Amniotic epithelial cell (primary cell): ENCODE data around the gene RYK.
"Not testable (repeated sequence)": the region's sequence is repeated elsewhere in the genome, so short reads cannot be mapped to it uniquely, and the experiment has no call there.

ENCODE experiments used
- DNase-seq: peaks from one replicate; pipeline ENCODE4 v3.0.0-alpha.2; 2010; ENCODE audit warnings: low read depth

RYK gene

DNA sequence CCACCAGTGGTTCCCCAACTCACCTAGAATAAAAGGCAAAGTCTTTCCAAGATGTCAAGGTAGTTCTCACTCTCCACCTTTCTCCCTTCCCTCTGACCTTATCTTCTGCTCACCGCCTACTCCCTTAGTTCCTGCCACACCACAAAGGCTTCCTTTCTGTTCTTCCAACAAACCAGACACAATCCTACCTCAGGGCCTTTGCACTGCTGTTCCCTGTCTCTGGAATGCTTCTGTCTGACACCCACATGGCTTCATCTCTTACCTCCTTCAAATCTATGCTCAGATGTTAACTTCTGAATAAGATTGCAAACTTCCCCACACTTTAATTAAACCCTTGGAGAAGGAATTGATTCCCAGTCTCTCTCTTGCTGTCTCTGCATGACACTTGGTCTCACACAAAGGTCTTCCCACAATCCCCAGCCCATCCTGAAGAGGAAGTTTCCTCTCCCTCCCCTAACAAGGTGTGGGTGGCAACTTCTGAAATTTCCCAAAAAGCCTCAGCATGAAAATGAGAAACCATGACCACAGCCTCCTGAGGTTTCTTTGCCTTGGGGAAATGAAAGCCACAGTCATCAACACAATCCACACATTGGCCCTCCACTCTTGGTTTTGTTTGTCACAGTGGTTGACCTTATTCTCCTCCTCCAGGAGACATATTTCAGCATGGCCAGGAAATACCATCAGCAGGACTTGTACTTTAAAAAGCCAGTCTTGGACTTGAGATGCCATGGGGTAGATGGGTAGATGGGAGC lies 3.0 kb upstream of the RYK start:
- DNase-seq, result no peak

DNA sequence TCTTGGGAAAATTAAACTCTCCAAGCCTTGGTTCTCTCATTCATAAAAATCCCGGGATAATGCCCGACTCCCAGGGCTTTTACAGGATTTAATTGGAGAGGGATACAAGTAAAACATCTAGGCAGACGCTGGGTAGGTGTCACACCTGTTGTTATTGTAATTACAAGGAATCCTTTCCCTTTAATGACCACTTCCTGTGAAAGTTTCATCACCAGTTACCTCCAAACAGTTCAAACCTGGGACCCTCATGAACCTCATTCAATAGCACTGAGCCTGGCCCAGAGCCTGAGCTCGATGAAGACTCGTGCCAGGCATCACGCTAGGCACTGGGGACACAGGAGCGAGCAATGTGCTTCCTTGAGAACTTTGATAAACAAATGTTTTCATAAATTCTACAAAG lies 2.1 kb upstream of the RYK start:
- no peak for DNase-seq

DNA sequence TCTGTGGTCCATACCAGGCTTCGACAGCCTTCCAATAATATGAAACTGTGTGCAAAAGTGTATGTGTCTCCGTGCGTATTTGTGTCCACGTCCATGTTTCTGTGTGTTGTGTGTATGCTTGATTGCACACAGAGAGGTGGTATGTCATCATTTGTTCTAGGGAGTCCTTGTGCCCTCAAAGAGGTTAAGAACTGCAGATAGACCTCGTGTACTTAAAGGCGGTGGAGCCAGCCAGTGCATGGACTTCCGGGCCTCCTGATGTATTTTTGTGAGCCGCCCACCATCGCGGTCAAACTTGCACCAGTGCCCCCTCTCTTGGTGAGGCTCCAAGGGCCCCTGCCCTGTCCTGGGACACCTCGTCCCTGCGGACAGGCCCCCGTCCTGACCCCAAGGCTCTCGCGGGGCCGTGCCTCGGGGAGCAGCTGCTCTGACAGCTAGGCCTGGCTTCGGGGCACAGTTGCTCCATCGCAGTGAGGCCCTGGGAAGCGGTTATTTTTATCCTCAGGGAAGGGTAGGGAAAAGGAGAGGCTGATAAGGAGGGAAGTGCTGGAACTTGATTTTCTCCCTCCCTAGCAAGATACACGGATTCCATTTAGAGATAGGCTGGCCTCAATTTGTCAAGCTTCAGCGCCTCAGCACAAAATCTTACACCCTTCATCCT lies 1.2 kb upstream of the RYK start:
- DNase-seq, result peak; percentile 59

DNA sequence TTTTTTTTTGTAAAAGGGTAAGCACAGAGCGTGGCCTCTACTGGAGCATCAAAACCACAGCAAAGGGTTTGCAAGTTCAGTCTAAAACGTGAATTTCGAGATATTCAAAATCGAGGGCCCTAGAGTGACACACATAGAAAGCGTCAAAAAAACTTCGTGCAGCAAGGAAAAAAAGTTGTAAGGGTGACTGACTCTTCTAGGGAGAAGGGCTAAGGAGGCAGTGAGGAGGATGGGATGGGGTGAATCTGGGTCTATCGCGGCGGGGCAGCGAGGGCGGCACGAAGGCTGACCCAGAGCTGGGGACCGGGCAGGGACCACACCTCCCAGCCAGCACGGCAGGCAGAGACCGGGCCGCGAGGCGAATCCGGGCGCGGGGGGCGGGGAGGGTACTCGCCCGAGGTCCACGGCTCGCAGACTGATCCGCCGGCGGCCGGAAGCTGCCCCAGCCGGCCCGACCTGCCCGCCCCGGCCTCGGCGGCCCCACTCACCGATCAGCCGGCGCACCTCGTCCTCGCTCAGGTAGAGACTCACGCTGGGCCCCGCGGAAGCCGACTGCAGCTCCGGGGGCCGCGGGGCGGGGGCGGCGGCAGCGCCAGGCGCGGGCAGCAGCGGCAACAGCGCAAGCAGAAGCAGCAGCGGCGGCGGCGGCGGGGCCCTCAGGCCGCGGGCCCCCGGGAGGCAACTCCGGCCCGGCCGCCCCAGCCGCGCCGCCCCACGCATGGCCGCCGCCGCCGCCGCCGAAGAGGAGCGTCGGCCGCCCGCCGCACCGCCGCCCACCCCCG lies 533 bp downstream of the RYK start:
- no peak for DNase-seq

DNA sequence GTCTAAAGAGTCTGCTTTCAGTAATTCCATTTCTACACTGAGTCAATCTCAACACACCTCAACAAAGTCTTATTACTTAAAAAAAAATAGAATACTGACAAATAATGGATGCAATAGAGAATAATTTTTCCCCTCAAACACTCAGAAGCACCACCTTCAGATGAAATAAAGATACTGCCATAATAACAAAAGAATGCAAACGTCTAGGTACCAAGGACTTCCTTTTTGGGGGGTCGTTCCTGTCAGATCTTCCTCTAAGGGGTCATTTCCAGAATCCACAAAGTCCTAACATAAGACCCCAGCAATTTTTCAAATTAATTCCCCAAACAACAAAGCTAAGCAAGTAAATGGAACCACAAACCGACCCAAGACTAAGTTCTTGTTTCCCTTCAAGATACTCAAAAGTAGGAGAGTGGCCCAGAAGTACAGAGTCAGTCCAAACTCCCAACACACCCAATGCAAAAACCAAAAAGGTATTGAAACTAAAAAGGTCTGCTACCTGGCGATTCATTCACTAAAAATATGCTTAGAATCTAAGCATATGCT lies 1.3 kb downstream of the RYK start:
- DNase-seq, result no peak

DNA sequence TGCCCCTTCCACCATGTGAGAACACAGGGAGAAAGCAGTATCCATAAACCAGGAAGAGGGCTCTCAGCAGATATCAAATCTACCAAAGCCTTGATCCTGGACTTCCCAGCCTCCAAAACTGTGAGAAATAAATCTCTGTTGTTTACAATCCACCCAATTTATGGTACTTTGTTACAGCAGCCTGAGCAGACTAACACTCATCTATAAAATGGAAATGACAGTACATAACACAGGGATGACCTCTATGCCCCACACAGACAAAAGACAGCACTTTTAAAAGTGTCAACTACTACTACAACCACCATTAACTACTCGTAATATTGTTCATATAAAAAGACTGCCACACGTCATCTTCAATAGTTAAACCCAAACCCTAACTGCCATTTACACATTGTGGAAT lies 5.7 kb downstream of the RYK start:
- DNase-seq, result no peak

DNA sequence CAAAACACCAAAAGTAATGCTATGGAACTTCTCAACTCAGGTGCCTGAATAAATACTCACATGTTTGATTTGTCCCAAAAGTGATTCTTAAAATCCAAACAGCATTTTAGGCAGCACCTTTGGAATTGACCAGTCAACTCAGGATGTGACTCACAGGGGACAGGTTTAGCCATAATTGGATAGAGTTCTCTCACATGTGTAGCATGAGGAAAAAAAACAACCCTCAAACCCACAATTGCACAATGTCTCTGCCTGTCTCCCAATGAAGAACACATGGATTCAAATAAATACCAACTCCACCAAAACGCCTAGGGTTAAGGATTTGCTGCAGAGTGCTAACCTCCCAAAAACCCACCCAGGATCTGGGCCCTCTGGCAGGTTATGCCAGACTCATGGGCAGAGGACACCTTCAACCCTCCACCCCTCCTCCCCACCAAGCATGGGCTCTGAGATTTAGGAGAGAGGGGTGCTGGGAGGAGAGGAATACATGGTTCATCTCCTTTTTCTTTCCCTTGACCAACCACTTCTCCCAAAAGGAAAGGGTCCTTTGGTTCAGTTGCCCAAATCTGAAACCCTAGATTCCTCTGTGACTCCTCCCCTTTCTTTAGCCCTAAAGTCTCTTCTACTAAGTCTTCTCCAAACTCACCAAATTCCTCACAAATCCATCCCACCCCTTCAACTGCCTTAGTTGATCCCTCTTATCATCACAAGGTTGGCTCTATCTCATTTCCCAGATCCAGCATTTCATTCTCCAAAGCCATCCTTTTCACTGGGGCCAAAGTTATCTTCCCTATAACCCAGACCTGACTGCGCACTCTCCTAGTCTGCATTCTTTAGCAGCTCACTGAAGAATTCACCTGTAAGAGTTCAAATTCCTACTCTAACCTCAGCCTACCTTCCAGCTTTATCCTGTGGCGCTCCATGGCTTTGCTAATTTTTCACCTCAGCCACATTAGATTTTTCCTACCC lies 7.7 kb downstream of the RYK start:
- peak; percentile 86 for DNase-seq

DNA sequence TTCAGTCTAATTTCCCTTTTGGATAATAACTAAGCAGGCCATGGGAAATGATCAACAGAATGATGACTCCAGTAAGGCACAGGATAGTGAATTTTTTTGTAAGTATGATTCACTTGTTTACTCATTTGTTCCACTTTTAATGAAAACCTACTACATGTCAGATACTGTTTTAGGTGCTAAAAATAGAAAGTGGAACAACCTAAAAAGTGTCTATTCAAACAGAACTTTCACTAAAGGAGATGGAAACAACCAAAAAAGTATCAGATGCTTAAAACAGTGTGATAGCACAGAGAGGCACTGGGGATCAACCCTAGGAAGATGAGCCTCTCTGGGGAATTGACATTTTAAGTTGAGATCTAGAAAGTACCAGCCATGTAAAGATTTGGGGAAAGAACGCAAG lies 11.1 kb downstream of the RYK start:
- peak; percentile 32 for DNase-seq

DNA sequence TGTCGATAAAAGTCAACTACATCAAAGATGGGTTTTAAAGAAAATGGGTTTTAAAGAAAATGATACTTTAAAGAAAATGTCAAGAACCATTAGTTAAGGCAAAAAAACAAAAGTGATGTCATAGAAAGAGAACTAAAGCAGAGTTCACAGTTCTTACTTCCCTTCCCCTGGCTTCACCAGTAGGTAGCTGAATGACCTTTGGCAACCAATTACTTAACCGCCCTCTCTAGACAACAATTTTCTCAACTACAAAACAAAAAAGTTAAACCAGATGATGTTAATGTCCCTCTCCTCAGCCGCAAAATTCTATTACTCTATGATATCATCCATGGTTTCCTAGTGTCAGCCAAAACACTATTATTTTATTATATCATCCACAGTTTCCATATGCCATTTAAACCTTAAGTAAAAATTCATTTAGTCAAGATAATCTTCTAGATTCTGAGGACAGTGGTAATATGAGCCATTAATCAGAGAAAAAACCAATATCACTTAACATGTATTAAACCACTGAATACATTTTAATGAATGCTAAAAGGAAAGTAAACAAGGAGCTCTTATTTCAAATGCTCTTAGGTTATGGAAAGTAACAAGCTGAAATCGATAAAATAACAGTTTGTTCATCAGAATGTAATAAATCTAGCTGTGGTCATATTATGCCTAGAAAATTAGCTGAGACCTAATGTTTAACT lies 13.1 kb downstream of the RYK start:
- DNase-seq, result no peak

DNA sequence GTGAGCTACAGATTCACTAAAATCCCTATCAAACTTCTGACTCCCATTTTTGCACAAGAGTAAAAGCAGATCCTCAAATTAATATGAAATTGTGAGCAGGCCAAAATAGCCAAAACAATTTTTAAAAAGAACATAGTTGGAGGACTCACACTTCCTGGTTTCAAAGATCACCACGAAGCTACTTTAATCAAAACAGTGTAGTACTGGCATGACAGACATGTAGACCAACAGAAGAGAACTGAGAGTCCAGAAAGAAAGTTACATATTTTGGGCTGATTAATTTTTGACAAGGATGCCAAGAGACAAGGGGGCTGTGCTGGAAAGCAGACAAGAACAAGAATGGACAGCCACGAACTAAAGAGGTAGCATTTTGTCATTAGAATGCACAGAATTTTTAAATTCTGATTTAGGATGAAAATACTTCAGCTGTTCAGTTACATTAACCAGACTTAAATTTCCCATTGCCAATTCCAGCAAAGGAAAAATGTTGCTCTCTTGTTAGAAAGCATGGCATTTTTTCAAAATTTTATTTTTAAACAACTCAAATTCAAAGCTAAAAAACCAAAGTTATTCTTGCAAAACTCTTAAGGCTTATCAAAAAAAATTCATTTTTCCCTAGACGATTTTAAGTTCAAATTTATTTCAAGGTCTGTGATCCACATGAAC lies 14.0 kb downstream of the RYK start:
- DNase-seq, result no peak

DNA sequence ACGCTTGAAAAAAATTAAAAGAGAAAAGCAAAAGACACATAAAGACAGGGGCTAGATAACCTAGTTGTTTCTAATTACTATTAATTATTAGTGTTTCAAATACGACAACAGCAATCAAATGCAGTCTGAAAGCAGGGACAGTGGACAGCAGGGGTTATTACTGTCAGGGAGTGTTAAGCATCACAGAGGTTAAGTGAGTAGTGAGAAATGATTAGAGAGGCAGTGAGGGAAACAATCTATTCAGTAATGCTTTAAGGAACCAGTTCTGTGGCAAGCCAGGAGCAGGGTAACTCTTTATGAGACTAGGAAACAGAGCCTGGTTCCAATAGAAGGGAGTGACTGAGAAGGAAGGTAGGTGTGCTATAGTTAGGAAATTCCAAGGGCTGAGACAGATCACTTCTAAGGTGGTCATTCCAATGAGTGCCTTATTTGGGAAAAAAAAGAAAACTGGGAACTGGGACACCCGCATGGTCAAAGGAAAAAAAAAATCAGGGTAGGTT lies 15.0 kb downstream of the RYK start:
- DNase-seq, result no peak

DNA sequence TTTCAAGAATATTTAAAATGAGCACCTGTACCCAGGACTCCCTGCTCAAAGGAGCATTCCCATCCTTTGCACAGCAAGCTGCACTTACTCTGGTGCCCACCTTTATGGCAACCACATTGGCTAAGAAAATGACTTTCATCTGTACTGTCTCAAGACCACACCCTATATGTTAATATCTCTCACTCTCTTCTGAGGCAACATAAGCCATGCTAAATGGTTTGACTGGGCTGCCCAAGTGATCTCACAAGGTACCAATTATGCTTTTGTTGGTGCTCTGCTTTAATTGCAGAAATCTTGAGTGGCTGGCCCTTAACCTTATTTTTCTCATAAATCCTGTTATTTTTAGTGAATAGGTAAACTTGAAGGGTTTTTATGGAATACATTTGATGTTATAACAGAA lies 17.7 kb downstream of the RYK start:
- no peak for DNase-seq

DNA sequence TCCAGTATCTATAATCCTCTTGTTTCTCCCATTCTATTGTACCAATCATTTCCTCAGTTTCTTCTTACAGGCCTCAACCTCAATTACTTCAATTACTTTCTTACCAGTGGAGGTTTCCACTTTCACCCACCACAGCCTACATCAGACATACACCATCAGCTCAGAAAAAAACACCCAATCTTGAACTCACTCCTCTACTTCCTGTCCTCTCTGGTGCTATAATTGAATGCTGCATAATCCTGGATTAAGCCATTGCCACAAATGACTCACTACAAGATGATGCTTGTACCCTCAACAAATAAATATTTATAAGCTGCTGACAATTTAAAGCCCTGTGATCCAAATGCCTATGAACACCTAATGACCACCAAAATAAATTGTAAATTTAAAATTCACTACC lies 18.5 kb downstream of the RYK start:
- DNase-seq, result peak; percentile 75

DNA sequence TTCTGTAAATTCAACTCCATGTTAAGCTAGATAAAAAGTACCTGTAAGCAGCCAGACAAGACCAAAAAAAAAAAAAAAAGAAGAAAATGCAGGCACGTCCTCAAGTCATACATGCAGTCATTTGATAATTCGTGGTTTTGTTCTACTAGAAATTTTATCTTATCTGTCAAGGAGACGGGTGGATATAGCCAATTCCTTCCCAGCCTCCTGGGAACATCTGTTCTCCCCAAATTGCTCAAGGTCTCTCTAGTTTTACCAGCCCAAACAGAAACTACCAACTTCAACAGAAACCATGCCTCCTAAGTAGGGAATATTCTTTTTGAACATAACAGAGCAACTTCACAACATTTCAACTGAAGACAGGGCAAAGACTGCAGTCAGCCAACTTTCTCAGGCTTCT lies 19.5 kb downstream of the RYK start:
- DNase-seq, result peak; percentile 72

DNA sequence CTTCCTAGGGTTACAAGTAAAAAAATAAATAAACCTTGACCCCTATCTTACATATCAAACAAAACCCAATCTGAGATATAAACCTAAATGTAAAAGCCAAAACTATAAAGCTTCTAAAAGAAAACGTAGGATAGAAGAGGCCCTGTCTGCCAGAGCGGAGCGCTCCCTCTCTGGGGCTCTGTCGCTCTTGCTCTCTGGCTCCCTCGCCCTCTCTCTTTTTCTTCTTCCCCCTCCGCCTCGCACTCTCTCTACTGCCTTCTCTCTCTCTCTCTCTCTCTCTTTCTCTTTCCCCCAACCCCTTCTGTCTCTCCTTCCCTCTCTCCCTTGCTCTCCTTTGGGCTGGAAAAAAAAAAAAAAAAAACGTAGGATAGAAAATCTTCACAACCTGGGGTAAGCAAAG lies 21.6 kb downstream of the RYK start:
- no peak for DNase-seq

DNA sequence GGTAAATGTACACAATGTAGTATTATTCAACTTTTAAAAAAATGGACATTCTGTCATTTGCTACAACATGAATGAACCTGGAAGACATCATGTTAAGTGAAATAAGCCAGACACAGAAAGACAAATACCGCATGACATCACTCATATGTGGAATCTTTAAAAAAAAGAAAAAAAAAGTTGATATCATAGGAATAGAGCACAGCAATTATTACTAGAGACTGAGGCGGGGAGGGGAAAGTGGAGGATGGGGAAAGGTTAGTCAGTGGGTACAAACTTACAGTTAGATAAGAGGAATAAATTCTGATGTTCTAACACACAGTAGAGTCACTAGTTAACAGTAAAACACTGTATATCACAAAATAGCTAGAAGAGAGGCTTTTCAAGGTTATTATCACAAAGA lies 22.2 kb downstream of the RYK start:
- DNase-seq, result peak; percentile 69

DNA sequence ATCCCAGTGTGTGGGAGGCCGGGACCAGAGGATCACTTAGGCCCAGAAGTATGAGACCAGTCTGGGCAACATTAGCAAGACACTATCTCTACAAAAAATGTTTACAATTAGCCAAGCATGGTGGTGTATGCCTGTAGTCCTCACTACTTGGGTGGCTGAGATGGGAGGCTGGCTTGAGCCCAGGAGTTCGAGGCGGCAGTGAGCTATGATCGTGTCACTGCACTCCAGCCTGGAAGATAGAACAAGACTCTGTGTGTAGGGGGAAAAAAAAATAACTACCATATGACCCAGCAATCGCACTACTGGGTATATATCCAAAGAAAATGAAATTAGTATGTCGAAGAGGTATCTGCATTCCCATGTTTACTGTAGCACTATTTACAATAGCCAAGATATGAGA lies 22.6 kb downstream of the RYK start:
- DNase-seq, result no peak

DNA sequence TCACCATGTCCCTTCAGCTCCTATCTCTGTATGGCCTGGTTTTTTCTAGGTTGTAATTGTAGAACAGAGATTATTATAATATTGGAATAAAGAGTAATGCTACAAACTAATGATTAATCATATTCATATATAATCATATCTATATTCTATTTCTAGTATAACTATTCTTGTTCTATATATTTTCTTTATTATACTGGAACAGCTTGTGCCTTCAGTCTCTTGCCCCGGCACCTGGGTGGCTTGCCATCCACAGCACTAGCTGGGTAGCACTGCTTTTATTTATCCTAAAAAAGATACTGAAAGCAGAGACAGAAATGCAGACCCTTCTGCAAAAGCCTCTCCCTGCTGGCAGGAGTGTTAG lies 25.9 kb downstream of the RYK start:
- not testable (repeated sequence) for DNase-seq

DNA sequence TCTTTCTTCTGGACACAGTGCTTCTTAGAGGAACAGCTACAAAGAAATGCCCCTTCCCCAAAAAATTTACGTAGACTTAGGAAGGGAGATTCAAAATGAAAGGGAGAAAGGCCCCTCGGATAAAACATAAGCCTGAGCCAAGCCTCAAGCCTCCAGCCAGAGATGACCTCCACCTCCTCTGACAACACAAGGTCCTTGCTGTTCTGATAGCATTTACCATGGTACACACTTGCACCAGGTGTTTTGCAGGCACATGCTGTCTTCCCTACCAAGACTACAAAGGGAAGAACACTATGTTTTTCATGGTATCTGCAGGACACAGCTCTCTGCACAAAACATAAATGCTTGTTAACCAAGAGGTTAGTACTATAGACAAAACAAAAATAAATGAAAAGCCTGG lies 27.8 kb downstream of the RYK start:
- no peak for DNase-seq

DNA sequence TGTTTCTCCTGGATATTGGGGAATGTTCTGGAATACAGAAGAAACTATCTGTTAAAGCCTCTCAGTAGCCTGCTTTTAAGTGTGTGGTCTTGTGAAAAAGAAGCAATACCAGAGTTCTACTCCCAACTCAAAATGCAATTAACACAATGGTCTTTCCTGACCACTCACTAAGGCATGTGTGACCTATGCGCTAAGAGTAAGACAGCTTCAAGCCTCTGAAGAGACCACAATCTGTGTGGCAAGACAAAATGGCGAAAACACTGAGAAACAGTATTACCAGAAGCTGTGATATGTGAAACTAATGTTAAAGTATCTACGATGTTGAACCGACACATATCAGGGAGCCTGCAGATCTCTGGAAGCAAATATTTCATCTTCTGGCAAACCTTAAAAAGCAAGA lies 33.8 kb downstream of the RYK start:
- peak; percentile 70 for DNase-seq
